Measurements from ENCODE around the gene SCFD2.
A peak's percentile ranks its signal among the peaks of the same experiment; 100 is the strongest.

SCFD2 gene

GRCh38 chr4:52911684-52912294 is 454.1 kb downstream of the SCFD2 start:
- peak in 1 of 2 experiments; percentile 5 for DNase-seq

- no peak for DNase-seq
Observed at GRCh38 chr4:52910115-52910514, 455.7 kb downstream of the SCFD2 start.

- no peak for DNase-seq
Observed at GRCh38 chr4:52907510-52907909, 458.4 kb downstream of the SCFD2 start.

GRCh38 chr4:52904421-52904820 is 461.4 kb downstream of the SCFD2 start:
- DNase-seq = no peak

- no peak for DNase-seq
Observed at GRCh38 chr4:52903273-52903672, 462.6 kb downstream of the SCFD2 start.

- DNase-seq = no peak
Observed at GRCh38 chr4:52894443-52894842, 471.4 kb downstream of the SCFD2 start.

GRCh38 chr4:52892880-52893279 is 473.0 kb downstream of the SCFD2 start:
- DNase-seq = no peak

- DNase-seq = no peak
Observed at GRCh38 chr4:52891743-52892142, 474.1 kb downstream of the SCFD2 start.

GRCh38 chr4:52890521-52890791 is 475.4 kb downstream of the SCFD2 start:
- DNase-seq = no peak

- no peak for DNase-seq
Observed at GRCh38 chr4:52889778-52890520, 475.9 kb downstream of the SCFD2 start.

GRCh38 chr4:52889354-52889753 is 476.5 kb downstream of the SCFD2 start:
- DNase-seq = no peak

- no peak for DNase-seq
Observed at GRCh38 chr4:52884994-52885393, 480.9 kb downstream of the SCFD2 start.

- DNase-seq = no peak
Observed at GRCh38 chr4:52883707-52884669, 481.9 kb downstream of the SCFD2 start.

GRCh38 chr4:52883183-52883621 is 482.7 kb downstream of the SCFD2 start:
- DNase-seq = no peak

- no peak for DNase-seq
Observed at GRCh38 chr4:52880994-52881393, 484.9 kb downstream of the SCFD2 start.

- no peak for DNase-seq
Observed at GRCh38 chr4:52879471-52879870, 486.4 kb downstream of the SCFD2 start.

- no peak for DNase-seq
Observed at GRCh38 chr4:52877694-52878093, 488.2 kb downstream of the SCFD2 start.

- no peak for DNase-seq
Observed at GRCh38 chr4:52877036-52877435, 488.8 kb downstream of the SCFD2 start.

- no peak for DNase-seq
Observed at GRCh38 chr4:52876069-52876468, 489.8 kb downstream of the SCFD2 start.

- no peak for DNase-seq
Observed at GRCh38 chr4:52874948-52875347, 490.9 kb downstream of the SCFD2 start.

GRCh38 chr4:52873861-52874343 is 492.0 kb downstream of the SCFD2 start:
- peak; percentile 21 to 61 for DNase-seq

- DNase-seq = no peak
Observed at GRCh38 chr4:52873191-52873590, 492.7 kb downstream of the SCFD2 start.

GRCh38 chr4:52870225-52870624 is 495.6 kb downstream of the SCFD2 start:
- no peak for DNase-seq

GRCh38 chr4:52869656-52870055 is 496.2 kb downstream of the SCFD2 start:
- no peak for DNase-seq

Measured in cerebellar nuclear complex (tissue), 1 donor.